ENCODE measurements around the gene SPRY1. TPM values are rescaled to one million over a fixed set of nuclear protein-coding genes. Genes with fewer than 3 reads are reported as not detected.

Gene SPRY1
- polyA plus RNA-seq, 1 experiment = 2.1 TPM

DNA sequence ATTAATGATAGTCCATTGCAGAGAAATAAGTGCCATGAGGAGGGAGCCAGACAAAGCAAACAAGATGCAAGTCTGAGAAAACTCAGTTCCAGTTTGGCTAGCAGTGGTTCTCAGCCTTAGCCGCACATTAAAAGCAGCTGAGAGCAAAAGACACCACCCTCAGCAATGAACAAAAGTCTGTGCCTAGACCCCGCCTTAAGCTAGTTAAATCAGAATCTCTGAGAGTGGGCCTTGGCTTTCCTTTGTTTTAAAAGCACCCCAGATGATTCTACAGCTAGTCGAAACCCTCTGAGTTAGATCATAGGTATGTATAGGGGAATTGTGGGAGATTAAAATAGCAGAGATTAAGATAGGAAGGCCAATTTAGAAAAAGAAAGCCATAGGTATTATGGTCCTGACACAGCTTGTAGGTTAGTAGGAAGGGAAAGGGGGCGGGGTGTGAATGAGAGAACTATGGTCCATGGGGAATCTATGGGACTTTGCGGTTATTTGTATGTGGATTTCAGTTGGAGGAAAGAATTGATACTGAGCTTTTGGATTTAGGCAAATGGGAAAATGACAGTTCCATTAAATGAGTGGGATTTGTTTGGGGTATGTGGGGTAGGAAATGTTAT, 12.0 kb downstream of the SPRY1 start:
- POLR2A ChIA-PET = interaction anchor here (0.9 kb wide), 1 partner anchor 9 kb away, joined by 3 read pairs; no protein-coding TSS in a partner anchor
- no peaks in the 10 kb centered on the region for H3K27me3 ChIP-seq (ENCODE audit: control insufficient read depth, insufficient read depth, low read length)
- no peaks in the 10 kb centered on the region; the same call in 1 of the 2 replicates for H3K36me3 ChIP-seq (ENCODE audit: control insufficient read depth, insufficient read depth, low read length)
- DNase-seq (ENCODE audit: low read depth) = no peak
- TF ChIP-seq, protein P1, sequence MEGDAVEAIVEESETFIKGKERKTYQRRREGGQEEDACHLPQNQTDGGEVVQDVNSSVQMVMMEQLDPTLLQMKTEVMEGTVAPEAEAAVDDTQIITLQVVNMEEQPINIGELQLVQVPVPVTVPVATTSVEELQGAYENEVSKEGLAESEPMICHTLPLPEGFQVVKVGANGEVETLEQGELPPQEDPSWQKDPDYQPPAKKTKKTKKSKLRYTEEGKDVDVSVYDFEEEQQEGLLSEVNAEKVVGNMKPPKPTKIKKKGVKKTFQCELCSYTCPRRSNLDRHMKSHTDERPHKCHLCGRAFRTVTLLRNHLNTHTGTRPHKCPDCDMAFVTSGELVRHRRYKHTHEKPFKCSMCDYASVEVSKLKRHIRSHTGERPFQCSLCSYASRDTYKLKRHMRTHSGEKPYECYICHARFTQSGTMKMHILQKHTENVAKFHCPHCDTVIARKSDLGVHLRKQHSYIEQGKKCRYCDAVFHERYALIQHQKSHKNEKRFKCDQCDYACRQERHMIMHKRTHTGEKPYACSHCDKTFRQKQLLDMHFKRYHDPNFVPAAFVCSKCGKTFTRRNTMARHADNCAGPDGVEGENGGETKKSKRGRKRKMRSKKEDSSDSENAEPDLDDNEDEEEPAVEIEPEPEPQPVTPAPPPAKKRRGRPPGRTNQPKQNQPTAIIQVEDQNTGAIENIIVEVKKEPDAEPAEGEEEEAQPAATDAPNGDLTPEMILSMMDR (IDR thresholded peaks at IDR 0.05; ENCODE audit: insufficient read depth, low read depth, low read length) = no peak
- H3K4me3 ChIP-seq (ENCODE audit: low read depth, low read length) = no peak overlapping the region
- CTCF ChIA-PET = interaction anchor here (0.9 to 1.2 kb wide), 3 partner anchors 156 to 253 kb away, joined by 4 read pairs; no protein-coding TSS in a partner anchor

DNA sequence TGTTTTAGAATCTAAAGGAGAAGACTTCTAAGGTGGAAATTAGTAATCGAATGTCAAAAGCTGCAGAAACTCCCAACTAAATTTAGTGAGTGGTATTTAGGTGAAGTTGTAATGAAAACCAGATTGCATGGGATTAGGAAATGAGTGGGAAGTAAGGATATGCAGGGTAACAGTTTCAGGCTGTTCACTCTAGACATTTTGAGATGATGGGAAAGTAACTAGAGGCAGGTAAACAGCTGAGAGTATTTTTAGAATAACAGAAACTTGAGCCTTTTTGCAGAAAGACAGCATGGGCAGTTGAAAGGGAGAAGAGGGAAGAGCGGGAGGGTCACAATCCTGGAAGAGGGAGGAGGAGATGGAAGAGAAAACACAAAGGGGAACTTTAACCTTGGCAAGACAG, 12.7 kb downstream of the SPRY1 start:
- TF ChIP-seq, protein P1 (IDR thresholded peaks at IDR 0.05; ENCODE audit: insufficient read depth, low read depth, low read length) = no peak
- Histone ChIP-seq H3K27me3 (ENCODE audit: control insufficient read depth, insufficient read depth, low read length) (no peaks in the 10 kb centered on the region), H3K4me3 (ENCODE audit: low read depth, low read length) (no peak overlapping the region), H3K36me3 (ENCODE audit: control insufficient read depth, insufficient read depth, low read length) (no peaks in the 10 kb centered on the region; the same call in 1 of the 2 replicates)
- CTCF ChIA-PET = interaction anchor here (0.6 to 1.2 kb wide), 4 partner anchors 9 to 252 kb away, joined by 3 to 4 read pairs (median 4); no protein-coding TSS in a partner anchor
- POLR2A ChIA-PET = no interaction called here
- no peak for DNase-seq (ENCODE audit: low read depth)

DNA sequence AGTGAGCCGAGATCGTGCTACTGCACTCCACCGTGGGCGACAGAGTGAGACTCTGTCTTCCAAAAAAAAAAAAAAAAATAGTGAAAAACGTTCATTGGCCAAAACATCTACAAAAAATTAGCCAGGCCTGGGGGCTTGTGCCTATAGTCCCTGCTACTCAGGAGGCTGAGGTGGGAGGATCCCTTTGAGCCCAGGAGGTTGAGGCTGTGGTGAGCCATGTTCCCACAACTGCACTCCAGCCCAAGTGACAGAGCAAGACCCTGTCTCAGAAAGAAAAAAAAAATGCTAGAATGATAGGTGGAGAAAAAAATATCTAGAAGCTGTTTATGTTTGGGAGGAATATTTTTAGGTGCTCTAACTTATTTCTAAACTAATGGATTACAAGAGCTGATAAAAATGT, 14.9 kb downstream of the SPRY1 start:
- POLR2A ChIA-PET = no interaction called here
- H3K4me3 ChIP-seq (ENCODE audit: low read depth, low read length) = no peak overlapping the region
- no peak for DNase-seq (ENCODE audit: low read depth)
- H3K27me3 ChIP-seq (ENCODE audit: control insufficient read depth, insufficient read depth, low read length) = no peaks in the 10 kb centered on the region
- CTCF ChIA-PET = interaction anchor here (0.6 kb wide), 3 partner anchors 98 to 657 kb away, joined by 3 to 5 read pairs (median 3); no protein-coding TSS in a partner anchor
- TF ChIP-seq, protein P1 (IDR thresholded peaks at IDR 0.05; ENCODE audit: insufficient read depth, low read depth, low read length) = no peak
- no peaks in the 10 kb centered on the region for H3K36me3 ChIP-seq (ENCODE audit: control insufficient read depth, insufficient read depth, low read length)

DNA sequence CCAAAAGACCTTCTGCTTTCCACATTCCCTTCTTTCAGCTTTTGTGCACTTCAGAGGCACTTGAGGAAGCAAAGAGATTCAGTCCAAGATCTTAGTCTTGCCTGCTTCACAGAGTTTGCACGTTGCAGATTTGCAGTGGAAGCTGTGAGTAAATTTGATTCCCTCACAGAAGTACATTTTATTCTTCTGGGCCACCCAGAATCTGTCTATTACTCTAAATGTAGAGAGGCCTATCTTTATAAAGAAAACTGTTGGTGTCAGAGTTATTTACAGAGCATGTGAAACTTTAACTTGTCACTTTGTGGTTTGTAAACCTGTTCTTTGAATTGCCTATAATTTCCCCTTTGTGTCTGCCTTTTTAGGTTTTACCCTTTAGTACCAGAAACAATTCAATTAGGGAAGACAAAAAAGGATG, 15.5 kb downstream of the SPRY1 start:
- no peak for DNase-seq (ENCODE audit: low read depth)
- ChIA-PET POLR2A (no interaction called here), CTCF (interaction anchor here (0.6 kb wide), 2 partner anchors 97 to 167 kb away, joined by 3 to 5 read pairs; no protein-coding TSS in a partner anchor)
- H3K27me3 ChIP-seq (ENCODE audit: control insufficient read depth, insufficient read depth, low read length) = no peaks in the 10 kb centered on the region
- no peaks in the 10 kb centered on the region for H3K36me3 ChIP-seq (ENCODE audit: control insufficient read depth, insufficient read depth, low read length)
- H3K4me3 ChIP-seq (ENCODE audit: low read depth, low read length) = no peak overlapping the region
- TF ChIP-seq, protein P1 (IDR thresholded peaks at IDR 0.05; ENCODE audit: insufficient read depth, low read depth, low read length) = no peak

DNA sequence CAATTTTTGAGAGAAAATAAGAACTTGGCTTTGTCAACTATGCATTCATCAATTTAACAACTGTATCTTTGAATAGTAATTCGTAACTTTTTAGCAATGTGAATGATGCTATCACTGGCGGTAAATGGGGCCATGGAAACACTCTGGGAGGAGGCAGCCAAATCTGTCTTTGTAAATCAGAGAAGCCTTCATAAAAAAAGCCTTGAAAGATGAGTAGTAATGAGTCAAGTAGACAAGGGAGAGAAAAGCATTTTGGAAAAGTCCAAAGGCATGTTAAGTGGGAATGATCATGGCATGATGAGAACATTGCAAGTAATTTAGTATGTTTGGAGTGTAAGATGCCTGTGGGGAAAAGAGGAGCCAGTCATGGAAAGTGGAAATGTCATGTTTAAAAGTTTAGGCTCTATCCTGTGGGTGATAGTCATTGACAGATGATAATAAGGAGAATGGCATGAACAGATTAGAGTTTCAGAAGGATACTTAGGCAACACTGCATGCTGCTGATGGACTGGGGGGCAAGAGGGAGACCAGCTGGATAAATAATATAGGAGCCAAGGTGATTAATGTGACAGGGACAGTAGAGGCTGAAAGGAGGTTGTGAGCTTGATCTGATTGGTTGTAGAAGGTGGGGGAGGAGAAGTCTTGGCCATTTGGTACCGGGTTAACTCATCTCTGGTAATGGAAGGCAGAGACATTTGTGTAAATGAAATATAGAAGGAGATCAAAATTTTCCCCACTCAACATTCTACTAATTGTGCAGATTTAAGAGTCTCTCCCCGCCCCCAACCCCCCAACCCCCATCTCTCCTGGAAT, 16.3 kb downstream of the SPRY1 start:
- Histone ChIP-seq H3K36me3 (ENCODE audit: control insufficient read depth, insufficient read depth, low read length) (no peaks in the 10 kb centered on the region), H3K27me3 (ENCODE audit: control insufficient read depth, insufficient read depth, low read length) (no peaks in the 10 kb centered on the region), H3K4me3 (ENCODE audit: low read depth, low read length) (no peak overlapping the region)
- TF ChIP-seq, protein P1 (IDR thresholded peaks at IDR 0.05; ENCODE audit: insufficient read depth, low read depth, low read length) = no peak
- ChIA-PET POLR2A (no interaction called here), CTCF (no interaction called here)
- no peak for DNase-seq (ENCODE audit: low read depth)

Measured in BJ (cell line).